HG03175 (cell line): ENCODE results near the gene TRABD2B.

Experiments
- ATAC-seq: cut with Tn5 transposase; IDR thresholded peaks from one replicate; pipeline ENCODE4 v1.9.1; 2021; ENCODE audit warnings: mild to moderate bottlenecking, moderate library complexity; ENCODE audit not compliant: unreplicated experiment

Gene TRABD2B

GRCh38 chr1:47997289-47998200 lies at the start of gene TRABD2B:
Gene TRABD2B (minus strand): TSS chr1:47997385.
- ATAC-seq, result peak; percentile 88

DNA sequence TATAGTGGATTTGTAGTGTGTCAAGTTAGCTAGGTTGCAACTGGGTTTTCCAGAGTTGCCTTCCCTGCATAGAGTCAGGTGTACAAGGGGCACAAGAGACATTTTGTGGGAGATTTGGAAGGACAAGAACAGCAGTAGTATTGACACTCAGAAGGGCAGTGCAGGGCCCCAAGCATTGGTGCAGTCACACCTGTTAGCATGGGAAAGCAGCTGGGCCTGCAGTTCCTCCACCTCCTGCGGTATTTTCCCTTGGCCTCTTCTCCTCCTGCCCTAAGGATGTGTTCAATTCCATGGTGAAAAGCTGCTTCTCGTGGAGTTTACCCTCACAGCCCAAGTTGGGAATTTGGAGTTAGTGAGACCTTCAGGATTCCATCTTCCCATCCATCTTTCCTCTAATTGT lies 47.1 kb upstream of the TRABD2B start:
- ATAC-seq, result no peak

GRCh38 chr1:48043622-48044021 lies 46.4 kb upstream of the TRABD2B start:
- no peak for ATAC-seq

GRCh38 chr1:48040154-48040553 lies 43.0 kb upstream of the TRABD2B start:
- ATAC-seq, result no peak

DNA sequence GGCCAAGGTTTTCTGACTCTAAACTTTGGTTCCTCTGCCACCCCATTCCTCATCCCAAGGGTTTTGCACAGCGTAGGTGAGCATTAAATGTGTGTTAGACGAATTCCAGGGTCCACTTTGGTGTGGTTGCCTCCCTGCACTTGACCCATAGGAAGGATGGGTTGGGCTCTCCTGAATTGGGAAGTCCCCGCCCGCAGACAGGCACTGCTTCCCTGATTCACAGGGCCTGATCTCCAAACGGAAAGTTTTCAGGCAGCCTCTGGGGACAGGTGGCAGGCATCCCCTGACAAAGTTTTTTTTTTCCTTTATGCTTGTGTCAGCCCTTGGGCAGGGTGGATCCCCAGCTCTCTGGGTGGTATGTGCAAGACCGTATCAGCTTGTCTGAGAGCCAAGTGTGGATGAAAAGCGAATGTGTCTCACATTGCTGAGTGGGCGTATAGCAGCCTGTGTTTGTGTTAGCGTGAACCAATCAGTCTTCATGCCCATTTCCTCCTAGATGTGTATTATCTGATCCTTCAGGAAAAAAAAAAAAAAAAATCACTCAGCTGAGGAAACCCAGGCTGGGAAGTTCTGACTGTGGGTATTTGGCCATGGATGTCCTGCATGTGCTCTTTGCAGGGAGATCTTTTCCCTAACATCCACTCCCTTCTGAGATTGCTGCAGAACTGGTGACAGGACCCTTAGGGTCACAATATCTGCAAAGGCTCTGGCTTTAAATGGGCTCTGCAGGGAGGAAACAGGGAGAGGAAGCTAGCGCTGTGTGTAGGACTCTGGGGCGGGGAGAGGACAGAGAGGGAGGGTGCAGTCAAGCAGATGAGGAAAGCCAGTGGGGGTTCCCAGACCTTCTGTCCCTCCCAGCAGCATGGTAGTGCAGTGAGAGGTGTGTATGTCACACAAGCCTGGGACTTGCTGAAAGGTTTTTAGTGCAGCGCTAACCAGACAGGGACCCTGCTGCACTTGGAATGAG lies 42.2 kb upstream of the TRABD2B start:
- ATAC-seq, result no peak

DNA sequence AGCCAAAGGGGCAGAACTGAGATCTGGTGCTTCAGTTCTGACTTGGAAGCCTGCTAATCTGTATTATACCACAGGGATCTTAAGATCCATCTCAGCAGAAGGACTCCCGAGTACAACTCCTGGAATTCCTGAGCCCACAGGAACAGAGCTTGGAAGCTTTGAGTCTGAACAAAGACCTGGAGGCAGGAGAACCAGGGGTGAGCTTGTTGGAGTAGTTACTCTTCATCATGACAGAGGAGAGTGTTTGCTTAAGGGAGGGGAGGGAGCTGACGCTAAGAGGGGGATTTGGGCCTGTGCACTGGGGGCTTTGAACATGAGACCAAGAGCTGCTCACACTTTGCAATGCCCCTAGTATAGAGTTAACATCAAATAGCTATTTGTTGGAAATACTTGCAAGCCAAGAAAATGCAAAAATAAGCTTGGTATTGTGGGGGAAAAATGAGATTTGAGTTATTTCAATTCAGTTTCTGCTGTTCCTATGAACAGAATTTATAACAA lies 41.1 kb upstream of the TRABD2B start:
- ATAC-seq, result no peak

DNA sequence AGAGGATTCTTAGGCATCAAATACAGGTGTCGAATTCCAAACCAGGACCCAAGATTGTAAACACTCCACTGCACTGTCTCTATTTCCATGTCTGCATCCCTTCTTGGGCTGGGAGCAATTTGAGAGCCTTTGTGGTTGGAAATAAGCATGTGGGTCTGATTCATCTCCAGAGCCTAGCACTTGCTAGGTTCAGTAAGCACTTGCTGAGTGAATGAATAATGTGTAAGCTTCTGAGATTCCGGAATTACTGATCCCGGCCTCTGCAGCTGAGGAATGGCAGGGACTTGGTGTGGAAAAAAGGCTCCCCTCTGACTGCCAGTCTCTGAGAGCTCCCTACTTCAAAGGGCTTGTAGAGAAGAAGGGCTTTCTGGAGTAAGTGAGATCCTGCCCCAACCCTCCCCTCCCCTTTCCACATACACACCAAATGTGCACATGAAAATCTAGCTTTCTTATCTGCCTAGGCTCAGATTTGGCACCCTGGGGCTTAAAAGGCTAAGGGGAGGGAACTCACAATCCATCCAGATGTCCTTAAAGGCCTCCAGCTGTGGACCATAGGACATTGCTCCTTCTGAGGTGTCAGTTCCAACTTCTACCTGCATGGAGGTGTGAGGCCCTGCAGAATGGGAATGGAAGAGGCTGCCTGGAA lies 39.6 kb upstream of the TRABD2B start:
- no peak for ATAC-seq

GRCh38 chr1:48035371-48036141 lies 38.4 kb upstream of the TRABD2B start:
- ATAC-seq, result no peak

DNA sequence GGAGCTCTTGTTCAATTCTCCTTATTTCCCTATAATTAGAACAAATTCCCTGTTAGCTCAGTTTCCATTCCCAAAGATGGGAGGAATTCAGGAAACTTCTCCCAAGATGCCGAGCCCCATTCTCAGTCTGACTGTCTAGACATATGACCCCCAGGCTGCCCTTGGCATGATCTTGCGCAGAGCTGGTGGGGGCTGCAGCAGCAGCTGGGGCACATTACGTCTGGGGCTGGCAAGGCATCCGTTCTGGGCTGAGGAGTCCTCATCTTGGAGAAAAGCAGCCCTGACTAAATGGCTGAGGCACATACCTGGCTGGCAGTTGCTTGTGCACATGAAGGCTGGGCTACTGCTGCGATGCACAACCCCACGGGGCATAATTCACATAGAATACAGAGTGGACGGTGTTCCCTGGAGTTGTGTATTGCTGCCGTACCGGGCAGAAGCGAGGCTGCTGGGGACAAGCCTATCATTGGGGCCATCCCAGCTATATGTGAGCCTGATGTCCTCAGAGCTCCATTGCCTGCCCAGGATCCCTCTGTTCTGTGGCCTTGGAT lies 36.4 kb upstream of the TRABD2B start:
- no peak for ATAC-seq

- ATAC-seq, result no peak
Observed at GRCh38 chr1:48031676-48032075, 34.5 kb upstream of the TRABD2B start.

DNA sequence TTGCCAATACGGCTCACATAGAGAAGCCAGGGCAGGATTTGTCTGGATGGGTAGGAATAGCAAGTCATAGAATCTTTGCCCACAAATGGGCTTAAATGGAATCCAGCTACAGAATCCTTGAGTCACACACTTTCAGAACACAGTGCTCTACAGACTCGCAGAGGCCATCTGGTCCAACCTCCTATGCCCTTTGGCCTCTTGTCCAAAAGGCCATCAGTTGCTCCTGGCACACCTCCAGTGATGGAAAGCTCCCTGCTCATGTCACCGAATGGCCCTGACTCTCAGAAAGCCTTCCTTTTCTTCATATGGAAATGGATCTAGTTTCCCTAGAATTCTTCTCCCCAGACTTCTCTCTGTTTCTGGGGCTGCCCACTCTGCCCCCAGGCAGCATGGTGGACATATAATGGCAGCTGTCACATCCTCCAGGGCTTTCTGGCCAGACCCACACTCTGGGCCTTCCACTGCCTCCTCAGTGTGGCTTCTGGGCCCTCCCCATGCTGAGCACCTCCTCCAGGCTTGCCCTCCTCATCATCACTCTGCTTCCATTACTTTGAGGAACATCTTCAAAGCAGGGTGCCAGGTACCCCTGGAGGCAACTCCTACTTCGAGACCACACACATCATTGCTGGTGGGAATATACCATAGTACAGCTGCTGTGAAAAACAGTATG lies 33.6 kb upstream of the TRABD2B start:
- ATAC-seq, result no peak

GRCh38 chr1:48030211-48030610 lies 33.0 kb upstream of the TRABD2B start:
- ATAC-seq, result no peak

DNA sequence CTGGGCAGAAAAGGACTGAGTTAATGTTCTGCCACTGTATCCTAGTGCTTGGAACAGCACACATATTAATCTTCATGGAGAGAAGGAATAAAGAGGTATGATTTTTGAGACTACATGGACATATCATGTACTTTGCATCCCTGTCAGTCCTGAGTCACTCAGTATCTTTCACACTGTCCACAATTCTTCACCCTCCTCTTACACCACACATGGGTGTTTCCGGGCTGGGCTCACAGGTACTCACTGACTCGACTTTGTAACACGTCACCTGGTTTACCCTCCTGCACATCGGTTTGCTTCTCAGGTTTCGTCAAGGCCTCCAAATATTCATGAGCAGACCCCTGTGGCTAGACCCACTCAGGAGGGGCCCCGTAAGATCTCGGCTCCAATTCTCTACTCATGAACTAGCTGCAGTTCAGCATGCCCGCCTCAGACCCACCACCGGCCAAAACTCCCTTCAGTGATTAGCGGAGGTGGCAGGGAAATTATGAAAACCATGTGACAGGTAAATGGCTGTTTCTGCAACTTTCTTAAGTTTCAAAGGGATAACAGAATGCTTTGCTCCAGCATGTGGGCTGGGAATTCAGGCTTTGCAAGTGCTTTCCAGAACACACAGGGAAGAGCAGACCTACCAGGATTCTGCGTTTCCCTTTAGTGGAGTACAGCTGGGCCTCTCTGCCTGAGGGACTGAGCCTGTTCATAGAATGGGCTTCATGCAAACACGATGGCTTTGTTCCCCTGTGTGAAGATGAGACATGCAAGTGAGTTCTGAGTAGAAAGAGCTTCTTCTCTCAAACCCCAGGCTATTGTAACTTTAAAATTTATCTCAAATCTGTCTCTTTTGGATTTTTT lies 31.3 kb upstream of the TRABD2B start:
- no peak for ATAC-seq

- no peak for ATAC-seq
Observed at GRCh38 chr1:48027533-48027835, 30.3 kb upstream of the TRABD2B start.

- no peak for ATAC-seq
Observed at GRCh38 chr1:48026701-48027532, 29.7 kb upstream of the TRABD2B start.

DNA sequence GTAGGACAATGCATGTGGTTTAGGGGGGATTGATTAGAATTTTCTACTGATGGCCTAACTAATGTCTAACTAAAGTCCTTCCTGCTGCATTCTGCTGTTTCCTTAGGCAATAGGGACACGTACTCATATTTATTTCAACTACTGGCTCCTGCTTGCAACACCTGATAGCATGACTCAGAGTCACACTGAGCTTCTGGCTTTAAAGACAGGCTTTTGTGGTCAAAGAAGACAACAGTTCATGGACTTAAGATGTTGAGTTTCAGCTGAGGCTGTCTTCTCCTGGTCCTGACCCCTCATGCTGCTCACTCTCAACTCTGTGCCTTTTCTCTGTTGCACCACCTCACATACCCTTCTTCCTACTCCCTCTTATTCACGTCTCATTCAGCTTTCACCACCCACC lies 29.1 kb upstream of the TRABD2B start:
- no peak for ATAC-seq

- ATAC-seq, result no peak
Observed at GRCh38 chr1:48025076-48025475, 27.9 kb upstream of the TRABD2B start.

GRCh38 chr1:48023488-48023887 lies 26.3 kb upstream of the TRABD2B start:
- no peak for ATAC-seq
